Measurements from ENCODE around the gene PLCB2.
A peak's percentile ranks its signal among the peaks of the same experiment; 100 is the strongest.

PLCB2 gene

DNA sequence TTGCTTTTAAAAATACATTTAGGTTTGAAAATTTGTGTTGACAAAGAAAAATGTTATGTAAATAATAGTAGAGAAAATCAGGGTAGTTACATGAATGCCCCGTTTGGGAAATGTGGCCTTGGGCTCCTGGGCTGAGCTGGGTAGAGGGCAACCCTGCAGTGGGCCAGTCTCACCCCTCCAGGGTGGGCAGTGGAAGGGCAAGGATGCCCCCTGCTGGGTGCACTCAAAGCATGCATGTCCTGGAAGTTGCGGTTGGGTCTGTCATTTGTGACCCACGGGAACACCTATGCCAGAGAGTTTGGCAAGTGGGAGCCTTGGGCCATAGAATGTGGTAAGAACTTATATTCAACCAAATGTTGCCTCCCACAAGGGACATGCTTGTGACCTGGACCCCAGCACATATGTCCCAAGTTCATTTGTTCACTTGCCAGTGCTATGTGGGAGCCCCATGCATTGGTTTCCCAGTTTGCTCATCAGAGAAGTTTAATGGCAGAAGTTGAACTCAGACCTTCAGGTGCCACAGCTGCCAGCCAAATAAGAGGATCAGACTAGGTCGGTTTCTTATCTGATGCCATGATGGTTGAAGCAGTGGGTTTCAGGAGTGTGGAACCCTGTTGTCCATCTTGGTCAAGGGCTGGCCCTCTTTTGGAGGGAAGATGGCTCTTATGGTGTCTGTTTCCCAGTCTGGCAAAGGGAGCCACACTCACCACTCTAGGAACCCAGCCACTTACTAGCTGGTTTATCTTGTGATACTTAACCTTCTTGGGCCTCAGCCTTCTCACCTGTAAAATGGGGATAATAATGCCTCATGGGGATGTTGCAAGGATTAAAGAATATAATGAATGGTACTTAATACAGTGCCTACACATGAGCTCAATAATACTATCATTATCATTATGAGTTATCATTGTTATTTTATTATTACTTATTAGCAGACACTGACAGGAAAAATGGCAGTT is 2.5 kb upstream of the PLCB2 start:
- TF ChIP-seq SIN3A (IDR thresholded peaks at IDR 0.05; ENCODE audit: borderline replicate concordance, insufficient read depth, low read length), result no peak
- TF ChIP-seq POLR2AphosphoS5 (IDR thresholded peaks at IDR 0.05; ENCODE audit: low read depth, low read length), result no peak
- no peak for TF ChIP-seq TAF1 (IDR thresholded peaks at IDR 0.05; ENCODE audit: borderline replicate concordance, insufficient read depth, low read length)
- peak; percentile 32 for TF ChIP-seq FOXP2 (optimal IDR thresholded peaks at IDR 0.05; ENCODE audit: borderline replicate concordance, extremely low read depth, extremely low read length, insufficient read depth)
- TF ChIP-seq, protein P1, sequence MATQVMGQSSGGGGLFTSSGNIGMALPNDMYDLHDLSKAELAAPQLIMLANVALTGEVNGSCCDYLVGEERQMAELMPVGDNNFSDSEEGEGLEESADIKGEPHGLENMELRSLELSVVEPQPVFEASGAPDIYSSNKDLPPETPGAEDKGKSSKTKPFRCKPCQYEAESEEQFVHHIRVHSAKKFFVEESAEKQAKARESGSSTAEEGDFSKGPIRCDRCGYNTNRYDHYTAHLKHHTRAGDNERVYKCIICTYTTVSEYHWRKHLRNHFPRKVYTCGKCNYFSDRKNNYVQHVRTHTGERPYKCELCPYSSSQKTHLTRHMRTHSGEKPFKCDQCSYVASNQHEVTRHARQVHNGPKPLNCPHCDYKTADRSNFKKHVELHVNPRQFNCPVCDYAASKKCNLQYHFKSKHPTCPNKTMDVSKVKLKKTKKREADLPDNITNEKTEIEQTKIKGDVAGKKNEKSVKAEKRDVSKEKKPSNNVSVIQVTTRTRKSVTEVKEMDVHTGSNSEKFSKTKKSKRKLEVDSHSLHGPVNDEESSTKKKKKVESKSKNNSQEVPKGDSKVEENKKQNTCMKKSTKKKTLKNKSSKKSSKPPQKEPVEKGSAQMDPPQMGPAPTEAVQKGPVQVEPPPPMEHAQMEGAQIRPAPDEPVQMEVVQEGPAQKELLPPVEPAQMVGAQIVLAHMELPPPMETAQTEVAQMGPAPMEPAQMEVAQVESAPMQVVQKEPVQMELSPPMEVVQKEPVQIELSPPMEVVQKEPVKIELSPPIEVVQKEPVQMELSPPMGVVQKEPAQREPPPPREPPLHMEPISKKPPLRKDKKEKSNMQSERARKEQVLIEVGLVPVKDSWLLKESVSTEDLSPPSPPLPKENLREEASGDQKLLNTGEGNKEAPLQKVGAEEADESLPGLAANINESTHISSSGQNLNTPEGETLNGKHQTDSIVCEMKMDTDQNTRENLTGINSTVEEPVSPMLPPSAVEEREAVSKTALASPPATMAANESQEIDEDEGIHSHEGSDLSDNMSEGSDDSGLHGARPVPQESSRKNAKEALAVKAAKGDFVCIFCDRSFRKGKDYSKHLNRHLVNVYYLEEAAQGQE (IDR thresholded peaks at IDR 0.05; ENCODE audit: insufficient read depth in 1 of 2, low read depth in 2 of 2, low read length in 2 of 2), result no peak

DNA sequence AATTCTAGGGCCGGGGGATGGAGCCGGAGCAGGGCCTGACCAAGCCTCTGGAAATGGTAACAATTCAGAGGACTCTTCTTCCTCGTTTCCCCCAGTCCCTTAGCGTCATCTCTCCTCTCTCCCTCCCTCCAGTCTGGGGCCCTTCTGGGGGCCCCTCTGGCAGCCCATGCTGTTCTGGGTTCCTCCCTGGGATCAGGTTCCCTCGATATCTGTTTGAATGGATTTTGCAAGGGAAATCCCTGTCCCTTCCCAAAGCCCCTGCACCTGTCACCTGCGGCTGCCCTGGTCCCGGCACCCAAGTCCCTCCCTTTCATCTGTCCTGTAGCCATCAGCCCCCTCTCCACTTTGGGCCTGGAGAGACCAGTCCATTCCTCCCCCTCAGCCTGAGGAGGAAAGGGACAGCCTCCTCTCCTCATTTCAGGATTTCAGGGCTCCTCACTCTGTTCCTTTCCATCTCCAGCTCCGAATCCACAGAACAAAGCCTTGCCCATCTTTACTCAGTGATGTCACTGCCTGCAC is 1.7 kb upstream of the PLCB2 start:
- TF ChIP-seq FOXP2 (optimal IDR thresholded peaks at IDR 0.05; ENCODE audit: borderline replicate concordance, extremely low read depth, extremely low read length, insufficient read depth) (no peak), POLR2AphosphoS5 (IDR thresholded peaks at IDR 0.05; ENCODE audit: low read depth, low read length) (no peak), SIN3A (IDR thresholded peaks at IDR 0.05; ENCODE audit: borderline replicate concordance, insufficient read depth, low read length) (no peak), TAF1 (IDR thresholded peaks at IDR 0.05; ENCODE audit: borderline replicate concordance, insufficient read depth, low read length) (no peak)
- TF ChIP-seq, protein P1 (IDR thresholded peaks at IDR 0.05; ENCODE audit: insufficient read depth in 1 of 2, low read depth in 2 of 2, low read length in 2 of 2), result no peak

DNA sequence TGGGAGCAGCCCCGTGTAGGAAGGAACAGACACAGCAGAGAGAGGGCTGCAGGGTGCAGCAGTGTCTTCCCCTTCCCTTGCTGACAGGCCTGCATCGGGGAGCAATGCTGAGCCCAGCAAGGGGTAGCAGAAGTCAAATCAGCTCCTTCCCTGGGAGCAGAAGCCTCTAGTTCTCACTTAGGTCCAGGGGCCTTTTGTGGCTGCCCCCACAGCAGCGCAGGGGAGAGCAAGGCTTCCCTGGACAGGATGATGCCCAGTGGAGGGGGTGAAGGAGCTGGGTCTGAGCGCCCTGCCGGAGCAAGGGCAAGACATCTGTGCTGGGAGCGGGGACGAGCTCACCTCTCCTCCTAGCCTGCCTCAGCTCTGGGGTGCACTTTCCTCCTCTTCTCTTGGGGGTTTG is 827 bp downstream of the PLCB2 start:
- TF ChIP-seq, protein P1 (IDR thresholded peaks at IDR 0.05; ENCODE audit: insufficient read depth in 1 of 2, low read depth in 2 of 2, low read length in 2 of 2), result no peak
- no peak for TF ChIP-seq POLR2AphosphoS5 (IDR thresholded peaks at IDR 0.05; ENCODE audit: low read depth, low read length)
- no peak for TF ChIP-seq SIN3A (IDR thresholded peaks at IDR 0.05; ENCODE audit: borderline replicate concordance, insufficient read depth, low read length)
- TF ChIP-seq FOXP2 (optimal IDR thresholded peaks at IDR 0.05; ENCODE audit: borderline replicate concordance, extremely low read depth, extremely low read length, insufficient read depth), result no peak
- TF ChIP-seq TAF1 (IDR thresholded peaks at IDR 0.05; ENCODE audit: borderline replicate concordance, insufficient read depth, low read length), result no peak

DNA sequence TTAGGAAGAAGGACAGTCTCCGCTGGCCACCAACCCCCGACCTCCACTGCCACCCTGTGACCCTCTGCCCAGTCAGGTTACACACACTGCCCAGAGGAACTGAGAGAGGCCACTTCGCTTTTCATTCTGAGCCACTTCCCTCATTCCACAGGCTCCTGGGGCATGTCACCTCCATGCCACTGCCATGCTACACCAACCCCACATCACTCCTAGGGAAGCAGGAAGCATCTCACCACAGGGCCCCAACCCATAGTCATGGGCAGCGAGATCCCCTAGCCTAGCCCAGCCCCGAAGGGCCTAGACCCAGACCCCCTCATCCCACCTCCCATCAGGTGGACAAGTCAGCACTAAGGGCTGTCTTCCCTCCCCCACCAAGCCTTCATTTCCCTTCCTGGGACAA is 1.4 kb downstream of the PLCB2 start:
- TF ChIP-seq TAF1 (IDR thresholded peaks at IDR 0.05; ENCODE audit: borderline replicate concordance, insufficient read depth, low read length), result no peak
- TF ChIP-seq, protein P1 (IDR thresholded peaks at IDR 0.05; ENCODE audit: insufficient read depth in 1 of 2, low read depth in 2 of 2, low read length in 2 of 2), result no peak
- no peak for TF ChIP-seq POLR2AphosphoS5 (IDR thresholded peaks at IDR 0.05; ENCODE audit: low read depth, low read length)
- no peak for TF ChIP-seq FOXP2 (optimal IDR thresholded peaks at IDR 0.05; ENCODE audit: borderline replicate concordance, extremely low read depth, extremely low read length, insufficient read depth)
- TF ChIP-seq SIN3A (IDR thresholded peaks at IDR 0.05; ENCODE audit: borderline replicate concordance, insufficient read depth, low read length), result no peak
